NAMALWA (cell line): Measurements from ENCODE around the gene CD226.
"Not testable (repeated sequence)": the region's sequence is repeated elsewhere in the genome, so short reads cannot be mapped to it uniquely, and the experiment has no call there.

Experiments used
- DNase-seq: peaks from one replicate; pipeline ENCODE4 v3.0.0-alpha.2; 2015; ENCODE audit warnings: low spot score

The CD226 gene

GRCh38 chr18:69956665-69957620 lies 9.3 kb upstream of the CD226 start:
- no peak for DNase-seq

GRCh38 chr18:69956057-69956456 lies 8.4 kb upstream of the CD226 start:
- DNase-seq: no peak

- DNase-seq: no peak
Measured at GRCh38 chr18:69954719-69955480, 7.2 kb upstream of the CD226 start.

GRCh38 chr18:69953191-69953590 lies 5.5 kb upstream of the CD226 start:
- DNase-seq: no peak

- DNase-seq: no peak
Measured at GRCh38 chr18:69951182-69951581, 3.5 kb upstream of the CD226 start.

- no peak for DNase-seq
Measured at GRCh38 chr18:69949538-69949936, 1.9 kb upstream of the CD226 start.

GRCh38 chr18:69948919-69949537 lies 1.4 kb upstream of the CD226 start:
- DNase-seq: no peak

- no peak for DNase-seq
Measured at GRCh38 chr18:69948256-69948655, 583 bp upstream of the CD226 start.

GRCh38 chr18:69946608-69947155 lies 991 bp downstream of the CD226 start:
- DNase-seq: no peak

- DNase-seq: no peak
Measured at GRCh38 chr18:69945220-69946114, 2.2 kb downstream of the CD226 start.

- DNase-seq: no peak
Measured at GRCh38 chr18:69944436-69944835, 3.2 kb downstream of the CD226 start.

- no peak for DNase-seq
Measured at GRCh38 chr18:69943021-69943420, 4.7 kb downstream of the CD226 start.

GRCh38 chr18:69941183-69941582 lies 6.5 kb downstream of the CD226 start:
- DNase-seq: no peak

GRCh38 chr18:69939812-69940211 lies 7.9 kb downstream of the CD226 start:
- DNase-seq: not testable (repeated sequence)

GRCh38 chr18:69936191-69936558 lies 11.5 kb downstream of the CD226 start:
- no peak for DNase-seq

GRCh38 chr18:69935319-69936190 lies 12.1 kb downstream of the CD226 start:
- no peak for DNase-seq

GRCh38 chr18:69934601-69935265 lies 12.9 kb downstream of the CD226 start:
- DNase-seq: no peak

GRCh38 chr18:69929041-69929774 lies 18.5 kb downstream of the CD226 start:
- no peak for DNase-seq

GRCh38 chr18:69916412-69916811 lies 31.3 kb downstream of the CD226 start:
- no peak for DNase-seq
